Measurements from ENCODE around the gene AZU1.

AZU1 gene

DNA sequence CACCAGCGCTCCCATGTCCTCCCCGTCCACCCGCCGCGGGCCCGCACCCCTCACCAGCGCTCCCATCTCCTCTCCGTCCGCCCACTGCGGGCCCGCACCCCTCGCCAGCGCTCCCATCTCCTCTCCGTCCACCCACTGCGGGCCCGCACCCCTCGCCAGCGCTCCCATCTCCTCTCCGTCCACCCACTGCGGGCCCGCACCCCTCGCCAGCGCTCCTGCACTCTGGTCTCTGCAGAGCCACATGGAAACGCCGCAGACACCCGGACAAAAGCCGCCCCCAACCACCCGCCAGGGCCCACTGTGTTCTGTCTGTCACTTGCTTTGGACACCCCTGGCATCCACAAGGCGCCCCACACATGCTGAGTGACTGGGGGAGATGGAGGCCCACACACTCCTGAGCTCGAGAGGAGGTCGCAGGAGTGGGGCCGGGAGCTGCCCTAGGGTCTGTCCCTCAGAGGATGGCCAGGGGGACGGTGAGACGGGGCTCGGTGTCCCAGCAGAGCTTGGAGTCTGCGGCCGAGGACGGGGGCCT lies 39.2 kb downstream of the AZU1 start:
- TF ChIP-seq, protein P1, sequence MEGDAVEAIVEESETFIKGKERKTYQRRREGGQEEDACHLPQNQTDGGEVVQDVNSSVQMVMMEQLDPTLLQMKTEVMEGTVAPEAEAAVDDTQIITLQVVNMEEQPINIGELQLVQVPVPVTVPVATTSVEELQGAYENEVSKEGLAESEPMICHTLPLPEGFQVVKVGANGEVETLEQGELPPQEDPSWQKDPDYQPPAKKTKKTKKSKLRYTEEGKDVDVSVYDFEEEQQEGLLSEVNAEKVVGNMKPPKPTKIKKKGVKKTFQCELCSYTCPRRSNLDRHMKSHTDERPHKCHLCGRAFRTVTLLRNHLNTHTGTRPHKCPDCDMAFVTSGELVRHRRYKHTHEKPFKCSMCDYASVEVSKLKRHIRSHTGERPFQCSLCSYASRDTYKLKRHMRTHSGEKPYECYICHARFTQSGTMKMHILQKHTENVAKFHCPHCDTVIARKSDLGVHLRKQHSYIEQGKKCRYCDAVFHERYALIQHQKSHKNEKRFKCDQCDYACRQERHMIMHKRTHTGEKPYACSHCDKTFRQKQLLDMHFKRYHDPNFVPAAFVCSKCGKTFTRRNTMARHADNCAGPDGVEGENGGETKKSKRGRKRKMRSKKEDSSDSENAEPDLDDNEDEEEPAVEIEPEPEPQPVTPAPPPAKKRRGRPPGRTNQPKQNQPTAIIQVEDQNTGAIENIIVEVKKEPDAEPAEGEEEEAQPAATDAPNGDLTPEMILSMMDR (IDR thresholded peaks at IDR 0.05; ENCODE audit: borderline replicate concordance, insufficient read depth, low read depth, low read length), result no peak
- no peak overlapping the region for H3K4me3 ChIP-seq (ENCODE audit: low read depth, low read length)

DNA sequence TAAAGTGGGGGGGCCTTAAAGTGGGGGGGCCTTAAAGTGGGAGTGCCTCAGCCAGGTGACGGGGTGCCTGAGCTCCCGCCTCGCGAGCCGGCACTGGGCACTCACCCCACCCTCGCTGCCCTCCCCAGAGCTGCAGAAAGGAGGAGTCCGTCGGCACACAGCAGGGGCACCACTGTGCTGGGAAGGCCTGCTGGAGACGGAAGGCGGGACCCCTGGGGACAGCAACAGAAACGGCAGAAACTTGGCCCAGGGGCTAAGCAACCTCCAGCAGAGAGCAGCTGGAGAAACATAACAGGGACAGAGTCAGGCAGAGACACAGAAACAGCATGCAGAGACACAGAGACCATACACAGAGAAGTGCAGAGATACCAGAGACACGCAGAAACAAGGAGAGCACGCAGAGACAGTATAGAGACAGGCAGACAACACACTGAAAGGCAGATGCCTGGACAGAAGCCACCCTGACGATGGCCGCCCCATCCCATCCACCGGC lies 39.7 kb downstream of the AZU1 start:
- TF ChIP-seq, protein P1 (IDR thresholded peaks at IDR 0.05; ENCODE audit: borderline replicate concordance, insufficient read depth, low read depth, low read length), result no peak
- no peak overlapping the region for H3K4me3 ChIP-seq (ENCODE audit: low read depth, low read length)

DNA sequence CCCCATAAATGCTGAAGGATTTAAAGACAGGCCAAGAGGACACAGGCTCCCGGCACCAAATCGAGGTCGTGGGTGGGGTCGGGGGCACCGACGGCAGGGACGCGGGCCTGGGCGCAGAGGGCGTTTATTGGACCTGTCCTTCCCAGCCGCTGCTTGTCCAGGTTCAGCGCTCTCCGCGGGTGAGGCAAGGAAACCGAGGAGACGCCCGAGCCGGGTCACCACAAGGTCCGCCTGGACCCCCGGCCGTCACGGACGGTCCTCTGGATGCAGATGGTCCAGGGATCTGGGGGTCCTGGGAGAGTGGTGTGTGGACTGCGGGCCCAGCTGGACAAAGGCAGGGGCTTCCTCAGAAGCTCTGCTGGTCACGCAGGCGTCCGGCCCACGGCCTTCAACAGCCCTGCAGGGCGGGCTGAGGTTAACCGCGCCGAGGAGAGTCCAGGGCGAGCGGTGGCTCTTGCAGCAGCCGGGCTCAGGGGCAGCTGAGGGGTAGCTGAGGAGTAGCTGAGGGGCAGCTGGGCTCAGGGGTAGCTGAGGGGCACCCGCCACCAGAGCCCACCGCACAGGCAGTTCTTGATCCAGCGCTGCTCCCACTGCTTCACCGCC lies 40.3 kb downstream of the AZU1 start:
- TF ChIP-seq, protein P1 (IDR thresholded peaks at IDR 0.05; ENCODE audit: borderline replicate concordance, insufficient read depth, low read depth, low read length), result no peak
- no peak overlapping the region for H3K4me3 ChIP-seq (ENCODE audit: low read depth, low read length)

DNA sequence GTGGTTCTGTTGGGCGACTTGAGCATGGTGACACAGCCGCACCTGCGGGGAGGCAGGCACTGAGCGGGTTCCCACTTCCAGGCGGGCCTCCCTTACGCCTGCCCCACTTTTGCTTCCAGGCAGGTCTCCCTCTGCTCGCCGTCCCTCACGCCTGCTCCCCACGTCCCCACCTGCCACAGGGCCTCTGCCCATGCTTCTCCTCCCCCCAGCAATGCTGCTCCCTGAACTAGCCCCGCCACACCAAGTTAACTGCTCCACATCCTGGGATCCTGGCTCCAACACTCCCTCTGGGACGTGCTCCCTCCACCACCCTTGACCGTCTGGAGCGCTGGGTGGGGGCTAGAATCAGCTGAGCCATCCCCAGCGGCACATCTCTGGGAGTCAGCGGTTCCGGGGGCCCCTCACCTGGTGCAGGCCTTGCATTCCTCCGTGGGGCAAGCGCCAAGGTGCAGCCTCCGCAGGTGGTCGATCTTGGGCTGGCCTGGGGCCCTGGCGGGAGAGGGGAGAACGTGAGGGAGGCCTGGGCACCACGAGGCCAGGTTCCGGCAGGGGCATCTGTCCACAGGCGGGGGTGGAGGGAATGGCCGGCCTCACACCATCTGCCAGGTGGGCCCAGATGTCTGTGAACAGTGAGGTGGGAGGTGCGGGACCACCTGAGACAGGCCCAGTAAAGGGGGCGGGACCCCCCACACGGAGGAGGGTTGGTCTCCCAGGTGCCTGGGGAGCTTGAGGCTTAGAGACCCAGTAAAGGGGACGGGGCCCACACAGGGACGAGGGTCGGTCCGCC lies 41.0 kb downstream of the AZU1 start:
- no peak overlapping the region for H3K4me3 ChIP-seq (ENCODE audit: low read depth, low read length)
- TF ChIP-seq, protein P1 (IDR thresholded peaks at IDR 0.05; ENCODE audit: borderline replicate concordance, insufficient read depth, low read depth, low read length), result no peak

- TF ChIP-seq, protein P1 (IDR thresholded peaks at IDR 0.05; ENCODE audit: borderline replicate concordance, insufficient read depth, low read depth, low read length), result no peak
- H3K4me3 ChIP-seq (ENCODE audit: low read depth, low read length), result no peak overlapping the region
Observed at GRCh38 chr19:869245-870177, 41.9 kb downstream of the AZU1 start.

DNA sequence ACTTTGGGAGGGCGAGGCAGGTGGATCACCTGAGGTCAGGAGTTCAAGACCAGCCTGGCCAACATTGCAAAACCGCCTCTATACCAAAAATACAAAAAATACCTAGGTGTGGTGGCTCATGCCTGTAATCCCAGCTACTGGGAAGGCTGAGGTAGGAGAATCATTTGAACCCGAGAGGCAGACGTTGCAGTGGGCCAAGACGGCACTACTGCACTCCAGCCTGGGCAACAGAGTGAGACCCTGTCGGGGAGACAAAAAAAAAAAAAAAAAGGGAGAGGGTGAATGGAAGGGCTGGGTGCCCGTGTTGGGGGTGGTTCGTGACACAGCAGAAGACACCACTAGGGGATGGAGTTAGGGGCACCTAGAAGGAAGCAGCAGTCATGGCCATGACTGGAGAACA lies 42.7 kb downstream of the AZU1 start:
- TF ChIP-seq, protein P1 (IDR thresholded peaks at IDR 0.05; ENCODE audit: borderline replicate concordance, insufficient read depth, low read depth, low read length), result no peak
- no peak overlapping the region for H3K4me3 ChIP-seq (ENCODE audit: low read depth, low read length)

All from GM12875 (cell line).